ENCODE data around the gene PCNX2. TPM values are rescaled to one million over a fixed set of nuclear protein-coding genes. Genes with fewer than 3 reads are reported as not detected.

The PCNX2 gene
- total RNA-seq, 1 donor from 2014 or later = 25.5 TPM

GRCh38 chr1:233320023-233320422 lies 24.5 kb upstream of the PCNX2 start:
- H3K9me3 Mint-ChIP-seq (ENCODE audit: unreplicated experiment) = no peaks in the 10 kb centered on the region
- Histone ChIP-seq H3K9ac (ENCODE audit: low read length) (no peak overlapping the region), H3K36me3 (ENCODE audit: insufficient read depth, low read length) (no peaks in the 10 kb centered on the region), H2AFZ (ENCODE audit: low read depth, low read length) (no peak overlapping the region), H3K27ac (ENCODE audit: low read depth, low read length) (no peak overlapping the region), H3K4me3 (ENCODE audit: insufficient read depth, low read depth, low read length) (no peak overlapping the region), H3K9me3 (ENCODE audit: insufficient read depth, low read depth, low read length) (no peaks in the 10 kb centered on the region), H4K20me1 (ENCODE audit: insufficient read depth, low read length) (no peaks in the 10 kb centered on the region), H3K79me2 (ENCODE audit: insufficient read depth, low read length) (no peaks in the 10 kb centered on the region), H3K27me3 (ENCODE audit: insufficient read depth, low read length) (peaks cover 5% of the 10 kb centered on the region), H3K4me1 (ENCODE audit: insufficient read depth, low read length) (no peaks in the 10 kb centered on the region), H3K4me2 (ENCODE audit: low read length) (no peak overlapping the region)
- peaks cover 4% of the 10 kb centered on the region for H3K27me3 Mint-ChIP-seq (ENCODE audit: low read depth, unreplicated experiment)
- no peak for TF ChIP-seq EZH2 (IDR thresholded peaks at IDR 0.05; ENCODE audit: insufficient read depth, low read length)
- TF ChIP-seq CTCF (IDR thresholded peaks at IDR 0.05; ENCODE audit: insufficient read depth, low read depth, low read length) = no peak
- no peak overlapping the region for H3K27ac Mint-ChIP-seq (ENCODE audit: unreplicated experiment)
- H3K36me3 Mint-ChIP-seq (ENCODE audit: low read depth, unreplicated experiment) = no peaks in the 10 kb centered on the region
- no peaks in the 10 kb centered on the region for H3K4me1 Mint-ChIP-seq (ENCODE audit: low read depth, unreplicated experiment)
- no peak overlapping the region for H3K4me3 Mint-ChIP-seq (ENCODE audit: unreplicated experiment)
- FAIRE-seq (no peak), DNase-seq (ENCODE audit: low read depth) (no peak)

GRCh38 chr1:233319272-233319671 lies 23.7 kb upstream of the PCNX2 start:
- H3K4me1 Mint-ChIP-seq (ENCODE audit: low read depth, unreplicated experiment) = no peaks in the 10 kb centered on the region
- H3K27me3 ChIP-seq (ENCODE audit: insufficient read depth, low read length) = peaks cover 5% of the 10 kb centered on the region
- DNase-seq (ENCODE audit: low read depth) = no peak
- H3K4me3 Mint-ChIP-seq (ENCODE audit: unreplicated experiment) = no peak overlapping the region
- peaks cover 4% of the 10 kb centered on the region for H3K27me3 Mint-ChIP-seq (ENCODE audit: low read depth, unreplicated experiment)
- H3K79me2 ChIP-seq (ENCODE audit: insufficient read depth, low read length) = no peaks in the 10 kb centered on the region
- FAIRE-seq = no peak
- no peak overlapping the region for H3K27ac ChIP-seq (ENCODE audit: low read depth, low read length)
- H4K20me1 ChIP-seq (ENCODE audit: insufficient read depth, low read length) = no peaks in the 10 kb centered on the region
- H3K9ac ChIP-seq (ENCODE audit: low read length) = no peak overlapping the region
- no peak overlapping the region for H3K4me3 ChIP-seq (ENCODE audit: insufficient read depth, low read depth, low read length)
- no peak overlapping the region for H3K4me2 ChIP-seq (ENCODE audit: low read length)
- H3K9me3 Mint-ChIP-seq (ENCODE audit: unreplicated experiment) = no peaks in the 10 kb centered on the region
- H2AFZ ChIP-seq (ENCODE audit: low read depth, low read length) = no peak overlapping the region
- H3K27ac Mint-ChIP-seq (ENCODE audit: unreplicated experiment) = no peak overlapping the region
- H3K36me3 Mint-ChIP-seq (ENCODE audit: low read depth, unreplicated experiment) = no peaks in the 10 kb centered on the region
- H3K36me3 ChIP-seq (ENCODE audit: insufficient read depth, low read length) = no peaks in the 10 kb centered on the region
- TF ChIP-seq EZH2 (IDR thresholded peaks at IDR 0.05; ENCODE audit: insufficient read depth, low read length) = no peak
- TF ChIP-seq CTCF (IDR thresholded peaks at IDR 0.05; ENCODE audit: insufficient read depth, low read depth, low read length) = no peak
- H3K9me3 ChIP-seq (ENCODE audit: insufficient read depth, low read depth, low read length) = no peaks in the 10 kb centered on the region
- no peaks in the 10 kb centered on the region for H3K4me1 ChIP-seq (ENCODE audit: insufficient read depth, low read length)

GRCh38 chr1:233316473-233316872 lies 20.9 kb upstream of the PCNX2 start:
- Histone ChIP-seq H3K27ac (ENCODE audit: low read depth, low read length) (no peak overlapping the region), H2AFZ (ENCODE audit: low read depth, low read length) (no peak overlapping the region), H3K4me1 (ENCODE audit: insufficient read depth, low read length) (no peaks in the 10 kb centered on the region), H3K27me3 (ENCODE audit: insufficient read depth, low read length) (no peaks in the 10 kb centered on the region), H3K36me3 (ENCODE audit: insufficient read depth, low read length) (no peaks in the 10 kb centered on the region), H3K4me3 (ENCODE audit: insufficient read depth, low read depth, low read length) (no peak overlapping the region), H3K79me2 (ENCODE audit: insufficient read depth, low read length) (no peaks in the 10 kb centered on the region), H3K9ac (ENCODE audit: low read length) (no peak overlapping the region), H3K4me2 (ENCODE audit: low read length) (no peak overlapping the region), H4K20me1 (ENCODE audit: insufficient read depth, low read length) (no peaks in the 10 kb centered on the region), H3K9me3 (ENCODE audit: insufficient read depth, low read depth, low read length) (no peaks in the 10 kb centered on the region)
- TF ChIP-seq EZH2 (IDR thresholded peaks at IDR 0.05; ENCODE audit: insufficient read depth, low read length) = no peak
- no peak for TF ChIP-seq CTCF (IDR thresholded peaks at IDR 0.05; ENCODE audit: insufficient read depth, low read depth, low read length)
- DNase-seq (ENCODE audit: low read depth) = no peak
- no peak overlapping the region for H3K4me3 Mint-ChIP-seq (ENCODE audit: unreplicated experiment)
- no peaks in the 10 kb centered on the region for H3K4me1 Mint-ChIP-seq (ENCODE audit: low read depth, unreplicated experiment)
- no peaks in the 10 kb centered on the region for H3K9me3 Mint-ChIP-seq (ENCODE audit: unreplicated experiment)
- no peak overlapping the region for H3K27ac Mint-ChIP-seq (ENCODE audit: unreplicated experiment)
- H3K27me3 Mint-ChIP-seq (ENCODE audit: low read depth, unreplicated experiment) = peaks cover 4% of the 10 kb centered on the region
- H3K36me3 Mint-ChIP-seq (ENCODE audit: low read depth, unreplicated experiment) = no peaks in the 10 kb centered on the region
- no peak for FAIRE-seq

Measured in astrocyte (in vitro differentiated cells and primary cell).